Transverse colon (tissue), 4 donors: ENCODE measurements around the gene LGI1. TPM values are rescaled to one million over a fixed set of nuclear protein-coding genes. Genes with fewer than 3 reads are reported as not detected.

Source experiments
- DNase-seq: peaks from one replicate; pipeline ENCODE4 v3.0.0-alpha.2; 2019
- H3K27ac ChIP-seq, 4 donors: fragments of 200-600 bp; sonication (generic); 2 replicates each; pipeline ENCODE4 v1.5.1; 2016 to 2018; ENCODE audit warnings: inconsistent platforms in 4 of 4
- H3K27me3 ChIP-seq: fragments of 200-600 bp; sonication (generic); 2 replicates; pipeline ENCODE4 v1.5.1; 2017; ENCODE audit warnings: inconsistent platforms
- H3K36me3 ChIP-seq, 4 donors: fragments of 200-600 bp; sonication (generic); 2 replicates each; pipeline ENCODE4 v1.5.1; 2017 to 2019; ENCODE audit warnings: inconsistent platforms in 4 of 4
- H3K4me1 ChIP-seq, 4 donors: fragments of 200-600 bp; sonication (generic); 2 replicates each; pipeline ENCODE4 v1.5.1; 2017 to 2020; ENCODE audit warnings: inconsistent platforms in 4 of 4
- H3K4me3 ChIP-seq, 4 donors: fragments of 200-600 bp; sonication (generic); 1 replicate in 1 of 4; 2 replicates in 3 of 4; pipeline versions ENCODE4 v1.5.1 to v1.6.1; 2017 to 2019; ENCODE audit warnings: inconsistent platforms in 4 of 4
- H3K9me3 ChIP-seq, 2 donors: fragments of 200-600 bp; sonication (generic); 2 replicates each; pipeline ENCODE4 v1.5.1; 2017 to 2019; ENCODE audit warnings: inconsistent platforms in 2 of 2
- CTCF ChIP-seq, 5 experiments: fragments of 200-600 bp in 3 of 5; fragments of 450-650 bp in 2 of 5; sonication (generic) in 3 of 5; IDR thresholded peaks; 1 replicate in 2 of 5; 2 replicates in 3 of 5; pipeline ENCODE4 v1.5.1; 2016 to 2017; ENCODE audit warnings: antibody characterized with exemption in 5 of 5, inconsistent platforms in 3 of 5, mild to moderate bottlenecking in 2 of 5, moderate library complexity in 1 of 5
- EP300 ChIP-seq: sonication (generic); formaldehyde crosslinking; IDR thresholded peaks from one replicate; pipeline ENCODE4 v1.6.1; 2017; ENCODE audit warnings: antibody characterized with exemption, low read depth
- POLR2A ChIP-seq: fragments of 450-650 bp; IDR thresholded peaks from one replicate; pipeline ENCODE4 v1.6.1; 2016; ENCODE audit warnings: antibody characterized with exemption, mild to moderate bottlenecking, moderate library complexity
- POLR2AphosphoS5 ChIP-seq, 3 donors: sonication (generic); formaldehyde crosslinking; IDR thresholded peaks; one replicate each; pipeline ENCODE4 v1.6.1; 2016; ENCODE audit warnings: antibody characterized with exemption in 3 of 3
- WGBS, 2 donors: methylation state at CpG; one replicate each; pipeline ENCODE4 v1.1.5; 2018; ENCODE audit warnings: low coverage in 1 of 2; 5-methylcytosine and 5-hydroxymethylcytosine counted together
- in situ Hi-C, 4 donors: fragments of 200-750 bp; cut with MboI; loops; one replicate each; pipeline versions ENCODE4 v1.15.0 to v1.15.1; 2017; ENCODE audit warnings: low sequenced_read_pairs in 3 of 4, low pct_ligation_motif_present in 1 of 4, low pct_unique_long_range_greater_than_20kb in 1 of 4
- intact Hi-C: fragments of 100-400 bp; cut with DNase I; formaldehyde crosslinking; loops from one replicate; pipeline ENCODE4 v1.15.1; 2023; ENCODE audit warnings: low total_unique reads
- total RNA-seq, 4 donors: library from RNA; depleted of rRNA; stranded (reverse); fragments of >200 nt; gene quantifications; one replicate each; pipeline ENCODE4 v1.1.0, GENCODE V29; 2016

LGI1 gene
- total RNA-seq, 4 donors from 2014 or later = 1.1 to 2.4 TPM; not detected in 2

DNA sequence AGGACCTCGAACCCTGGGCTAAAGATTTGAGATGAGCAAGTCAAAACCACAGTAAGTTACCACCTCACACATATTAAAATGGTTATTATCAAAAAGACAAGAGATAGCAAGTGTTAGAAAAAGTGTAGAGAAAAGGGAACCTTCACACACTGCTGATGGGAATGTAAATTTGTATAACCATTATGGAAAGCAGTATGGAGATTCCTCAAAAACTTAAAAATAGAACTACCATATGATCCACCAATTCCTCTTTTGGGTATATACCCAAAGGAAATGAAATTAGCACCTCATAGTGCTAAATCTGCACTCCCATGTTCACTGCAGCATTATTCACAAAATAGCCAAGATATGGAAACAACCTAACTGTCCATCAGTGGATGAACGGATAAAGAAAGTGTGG lies 34.6 kb upstream of the LGI1 start:
- no peaks in the 10 kb centered on the region for H3K4me1 ChIP-seq
- intact Hi-C loops = no loop called here
- in situ Hi-C loops = no loop called here
- no peak overlapping the region for H3K27ac ChIP-seq
- peaks cover 23% of the 10 kb centered on the region for H3K27me3 ChIP-seq
- DNase-seq = no peak
- TF ChIP-seq POLR2A (no peak), CTCF (IDR thresholded peaks at IDR 0.05) (no peak), EP300 (no peak), POLR2AphosphoS5 (IDR thresholded peaks at IDR 0.05) (no peak)
- no peaks in the 10 kb centered on the region for H3K9me3 ChIP-seq
- H3K36me3 ChIP-seq = no peaks in the 10 kb centered on the region
- no peak overlapping the region for H3K4me3 ChIP-seq
- 69% methylated on average over 2 of the region's 2 CpGs for WGBS, 2 donors

DNA sequence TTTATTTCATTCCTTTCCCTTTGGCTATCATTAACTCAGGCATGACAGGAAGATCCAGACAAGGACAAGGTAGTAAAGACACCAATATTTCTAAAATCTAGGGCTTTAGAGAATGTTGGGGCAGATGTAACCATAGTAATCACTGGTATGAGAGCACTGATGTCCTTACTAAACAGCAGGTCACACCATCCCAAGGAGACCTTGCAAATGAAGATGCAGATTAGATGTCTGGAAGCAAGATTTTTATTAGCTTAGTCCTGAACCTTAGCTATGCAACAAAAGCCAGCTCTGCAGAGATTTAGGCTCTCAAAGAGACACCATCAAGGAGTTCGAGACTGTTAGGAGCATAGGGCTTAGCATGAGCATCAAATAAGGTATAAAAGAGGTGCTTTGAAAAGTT lies 31.7 kb upstream of the LGI1 start:
- in situ Hi-C loops (no loop called here), intact Hi-C loops (no loop called here)
- TF ChIP-seq POLR2AphosphoS5 (IDR thresholded peaks at IDR 0.05) (no peak), CTCF (IDR thresholded peaks at IDR 0.05) (no peak), POLR2A (no peak), EP300 (no peak)
- H3K9me3 ChIP-seq = no peaks in the 10 kb centered on the region
- peaks cover 25% of the 10 kb centered on the region for H3K27me3 ChIP-seq
- H3K4me3 ChIP-seq = no peak overlapping the region
- 78 to 79% methylated on average over 1 of the region's 1 CpG for WGBS, 2 donors
- no peaks in the 10 kb centered on the region for H3K4me1 ChIP-seq
- H3K36me3 ChIP-seq = no peaks in the 10 kb centered on the region
- no peak overlapping the region for H3K27ac ChIP-seq
- DNase-seq = no peak

GRCh38 chr10:93741367-93741766 lies 16.4 kb upstream of the LGI1 start:
- Histone ChIP-seq H3K36me3 (no peaks in the 10 kb centered on the region), H3K27me3 (peaks cover 4% of the 10 kb centered on the region), H3K9me3 (no peaks in the 10 kb centered on the region), H3K27ac (no peak overlapping the region), H3K4me3 (no peak overlapping the region), H3K4me1 (no peaks in the 10 kb centered on the region)
- intact Hi-C loops = no loop called here
- in situ Hi-C loops = no loop called here
- WGBS, 2 donors = 79 to 80% methylated on average over 2 to 3 of the region's 3 CpGs
- TF ChIP-seq POLR2A (no peak), CTCF (IDR thresholded peaks at IDR 0.05) (no peak), EP300 (no peak), POLR2AphosphoS5 (IDR thresholded peaks at IDR 0.05) (no peak)
- DNase-seq = no peak

DNA sequence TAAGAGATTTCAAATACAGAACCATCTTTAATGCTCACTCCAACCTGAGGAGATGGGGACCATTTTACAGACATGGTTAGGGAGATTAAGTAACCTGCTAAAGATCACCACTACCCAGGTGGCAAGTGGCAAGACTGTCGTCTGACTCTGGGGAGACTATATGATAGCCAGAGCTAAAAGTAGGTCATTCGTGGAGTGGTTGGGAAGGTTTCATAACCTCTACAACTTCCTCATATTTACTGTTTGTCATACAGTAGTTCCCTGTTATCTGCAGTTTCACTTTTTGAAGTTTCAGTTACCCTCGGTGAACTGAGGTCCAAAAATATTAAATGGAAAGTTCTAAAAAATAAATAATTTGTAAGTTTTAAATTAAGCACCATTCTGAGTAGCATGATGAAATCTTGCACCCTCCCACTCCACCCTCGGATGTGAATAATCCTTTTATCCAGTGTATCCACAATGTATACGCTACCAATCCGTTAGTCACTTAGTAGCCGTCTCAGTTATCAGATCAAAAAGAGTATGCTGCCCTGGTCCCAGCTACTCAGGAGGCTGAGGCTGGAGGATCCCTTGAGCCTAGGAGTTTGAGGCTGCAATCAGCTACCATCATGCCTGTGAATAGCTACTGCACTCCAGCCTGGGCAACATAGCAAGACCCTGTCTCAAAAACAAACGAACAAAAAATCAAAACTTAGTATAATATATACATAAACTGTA lies 14.9 kb upstream of the LGI1 start:
- Histone ChIP-seq H3K4me3 (no peak overlapping the region), H3K9me3 (no peaks in the 10 kb centered on the region), H3K27ac (no peak overlapping the region), H3K27me3 (peaks cover 4% of the 10 kb centered on the region), H3K36me3 (no peaks in the 10 kb centered on the region), H3K4me1 (peaks cover 0 to 5% (median 2%) of the 10 kb centered on the region in 4 donors)
- TF ChIP-seq POLR2A (no peak), CTCF (IDR thresholded peaks at IDR 0.05) (no peak), POLR2AphosphoS5 (IDR thresholded peaks at IDR 0.05) (no peak), EP300 (no peak)
- DNase-seq = no peak
- in situ Hi-C loops = no loop called here
- 30 to 52% methylated on average over 3 to 8 of the region's 8 CpGs for WGBS, 2 donors
- intact Hi-C loops = no loop called here
